NCI-H2196 treated with DMSO at 0.1 percent for 48 hours (cell line): ENCODE results near the gene MOCS3.

ENCODE experiments used
- DNase-seq: peaks from one replicate; lab custom pipeline; 2025; ENCODE audit not compliant: unreplicated experiment; lab: John Stamatoyannopoulos, UW

MOCS3 gene

DNA sequence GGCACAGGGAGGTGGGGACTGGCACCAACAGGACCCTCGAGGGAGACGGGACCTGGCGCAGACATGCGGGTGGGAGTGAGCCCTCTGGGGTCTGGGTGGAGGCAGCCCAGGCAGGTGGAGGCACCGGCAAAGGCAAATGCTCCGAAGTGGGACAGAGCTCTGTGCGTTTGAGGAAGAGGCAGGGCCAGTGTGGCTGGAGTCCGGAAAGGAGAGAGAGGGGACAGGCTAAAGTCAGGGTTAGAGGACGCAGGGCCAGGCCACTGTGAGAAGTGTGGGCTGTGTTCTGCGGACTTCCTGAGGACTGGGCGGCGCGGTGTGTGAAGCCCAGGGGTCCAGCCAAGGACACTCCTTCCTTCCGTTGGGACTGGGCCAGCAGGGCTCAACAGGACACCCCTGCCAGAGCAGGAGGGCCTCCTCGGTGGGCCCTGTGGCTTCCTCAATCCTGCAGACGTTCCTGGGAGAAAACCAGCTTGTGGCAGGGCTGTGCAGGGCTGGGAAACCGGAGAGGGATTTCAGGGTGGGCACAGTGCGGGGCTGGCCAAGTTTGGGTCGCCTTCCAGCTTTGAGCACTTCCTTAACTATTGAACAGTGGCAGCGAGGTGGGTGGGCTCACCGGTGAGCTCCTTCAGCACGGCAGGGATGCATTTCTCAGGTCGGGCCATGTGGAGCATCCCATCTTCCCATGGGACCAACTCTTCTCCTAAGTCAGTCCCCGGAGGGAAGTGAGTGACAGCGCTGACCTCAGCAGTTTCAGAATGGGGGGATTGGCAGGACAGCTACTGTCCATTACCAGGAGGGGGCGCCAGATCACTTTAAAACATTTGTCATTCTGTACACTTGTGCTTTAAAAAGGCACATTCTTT lies 22.5 kb downstream of the MOCS3 start:
- DNase-seq: peak; percentile 19

DNA sequence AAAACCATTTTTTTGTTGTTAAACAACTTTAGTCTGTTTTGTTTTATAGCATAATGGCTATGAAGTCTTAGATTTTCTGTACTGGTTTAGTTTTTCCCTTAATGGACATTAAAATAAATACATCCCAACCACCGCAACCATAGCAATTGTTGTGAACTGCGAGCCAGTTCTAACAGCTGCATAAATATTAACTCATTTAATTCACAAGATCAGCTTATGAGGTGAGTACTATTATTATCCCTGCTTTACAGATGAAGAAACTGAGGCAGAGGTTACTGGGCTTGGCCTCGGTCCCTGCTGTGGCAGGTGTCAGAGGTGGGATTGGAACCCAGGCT lies 23.1 kb downstream of the MOCS3 start:
- no peak for DNase-seq

DNA sequence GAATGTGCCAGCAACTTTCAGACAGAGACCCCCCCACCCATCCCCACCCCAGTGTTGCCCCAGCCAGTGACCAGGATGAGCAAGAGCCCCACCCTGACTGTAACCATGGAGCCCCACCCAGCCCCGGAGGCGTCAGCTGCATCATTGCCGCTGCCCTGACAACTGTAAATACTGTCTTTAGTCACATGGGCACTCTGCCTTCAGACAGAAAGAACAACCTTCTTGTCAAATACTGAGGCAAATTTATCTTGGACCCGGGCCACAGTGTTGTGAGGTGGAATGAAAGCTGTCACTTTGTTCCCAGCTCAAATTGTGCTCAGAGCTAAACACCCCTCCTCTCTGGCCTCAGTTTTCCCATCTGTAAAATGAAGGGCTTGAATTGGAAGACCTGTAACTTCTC lies 23.7 kb downstream of the MOCS3 start:
- peak; percentile 4 for DNase-seq

DNA sequence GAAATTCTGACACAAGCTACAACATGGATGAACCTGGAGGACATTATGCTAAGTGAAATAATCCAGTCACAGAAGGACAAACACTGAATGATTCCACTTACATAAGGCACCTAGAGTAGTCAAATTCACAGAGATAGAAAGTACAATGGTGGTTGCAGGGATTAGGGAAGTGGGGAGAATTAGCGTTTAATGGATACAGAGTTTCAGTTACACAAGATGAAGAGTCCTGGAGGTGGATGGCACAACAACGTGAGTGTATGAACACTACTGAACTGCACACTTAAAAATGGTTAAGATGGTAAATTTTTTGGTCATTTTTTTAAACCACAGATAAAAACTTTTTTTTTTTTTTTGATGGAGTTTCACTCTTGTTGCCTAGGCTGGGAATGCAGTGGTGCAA lies 24.7 kb downstream of the MOCS3 start:
- no peak for DNase-seq

DNA sequence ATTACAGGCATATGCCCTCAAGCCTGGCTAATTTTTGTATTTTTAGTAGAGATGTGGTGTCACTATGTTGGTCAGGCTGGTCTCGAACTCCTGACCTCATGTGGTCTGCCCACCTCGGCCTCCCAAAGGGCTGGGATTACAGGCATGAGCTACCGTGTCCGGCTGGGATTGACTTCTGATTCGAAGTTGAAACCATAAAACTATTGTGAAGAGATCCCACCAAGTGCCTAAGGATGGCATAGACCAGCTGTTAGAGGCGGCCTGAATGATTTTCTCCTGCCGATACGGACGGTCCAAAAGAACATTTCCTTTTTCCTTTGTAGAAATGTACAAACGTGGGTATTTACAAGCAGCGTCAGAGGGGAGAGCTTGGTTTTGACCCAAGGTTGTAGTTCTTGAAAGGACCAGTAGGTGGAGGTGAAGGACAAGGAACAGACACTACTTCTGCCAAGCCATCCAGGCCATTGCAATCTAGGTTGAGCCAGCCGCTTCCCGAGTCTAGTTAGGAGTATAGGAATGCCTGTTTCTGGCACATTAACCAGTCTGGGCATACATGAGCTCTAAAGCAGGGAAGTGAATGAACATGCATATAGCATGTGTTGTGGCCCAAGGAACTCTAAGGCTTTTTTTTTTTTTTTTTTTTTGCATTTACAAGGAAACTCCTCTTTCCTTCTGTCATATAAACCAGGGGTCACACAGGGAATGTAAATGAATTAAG lies 29.0 kb downstream of the MOCS3 start:
- DNase-seq: peak; percentile 66

DNA sequence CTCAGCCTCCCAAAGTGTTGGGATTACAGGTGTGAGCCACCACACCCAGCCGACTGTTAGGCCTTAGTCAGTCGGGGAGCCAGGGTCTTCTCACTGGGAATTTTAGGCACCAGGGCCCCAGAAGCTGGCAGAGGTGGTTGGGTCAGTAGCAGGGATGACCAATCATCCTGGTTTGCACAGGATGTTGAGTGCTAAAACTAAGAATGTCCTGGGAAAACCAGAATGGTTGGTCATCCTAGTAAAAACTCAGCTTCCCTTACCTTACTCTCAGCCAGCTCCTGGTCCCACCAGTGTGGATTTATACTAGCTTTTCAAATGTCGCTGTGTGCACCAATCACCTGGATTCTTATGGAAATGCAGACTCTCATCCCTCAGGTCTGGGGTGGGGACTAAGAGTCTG lies 32.5 kb downstream of the MOCS3 start:
- no peak for DNase-seq

DNA sequence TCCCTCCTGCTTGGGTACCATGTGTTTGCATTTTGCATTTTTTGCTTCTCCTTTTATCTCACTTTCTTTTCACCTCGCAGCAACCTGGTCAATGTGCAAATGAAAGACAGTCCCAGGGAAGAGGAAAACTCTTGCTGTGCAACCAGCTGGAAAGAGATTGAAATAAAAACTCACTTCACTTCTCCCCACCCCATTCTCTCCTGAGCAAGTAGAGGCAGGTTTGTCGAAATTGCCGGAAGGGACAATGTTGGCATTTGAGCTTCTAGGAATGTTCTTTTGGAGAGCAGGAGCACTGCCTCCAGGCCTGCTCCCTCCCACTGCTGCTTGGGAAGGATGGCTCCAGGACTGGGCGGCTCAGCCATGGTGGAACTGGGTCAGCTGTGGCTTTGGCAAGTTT lies 33.7 kb downstream of the MOCS3 start:
- no peak for DNase-seq

DNA sequence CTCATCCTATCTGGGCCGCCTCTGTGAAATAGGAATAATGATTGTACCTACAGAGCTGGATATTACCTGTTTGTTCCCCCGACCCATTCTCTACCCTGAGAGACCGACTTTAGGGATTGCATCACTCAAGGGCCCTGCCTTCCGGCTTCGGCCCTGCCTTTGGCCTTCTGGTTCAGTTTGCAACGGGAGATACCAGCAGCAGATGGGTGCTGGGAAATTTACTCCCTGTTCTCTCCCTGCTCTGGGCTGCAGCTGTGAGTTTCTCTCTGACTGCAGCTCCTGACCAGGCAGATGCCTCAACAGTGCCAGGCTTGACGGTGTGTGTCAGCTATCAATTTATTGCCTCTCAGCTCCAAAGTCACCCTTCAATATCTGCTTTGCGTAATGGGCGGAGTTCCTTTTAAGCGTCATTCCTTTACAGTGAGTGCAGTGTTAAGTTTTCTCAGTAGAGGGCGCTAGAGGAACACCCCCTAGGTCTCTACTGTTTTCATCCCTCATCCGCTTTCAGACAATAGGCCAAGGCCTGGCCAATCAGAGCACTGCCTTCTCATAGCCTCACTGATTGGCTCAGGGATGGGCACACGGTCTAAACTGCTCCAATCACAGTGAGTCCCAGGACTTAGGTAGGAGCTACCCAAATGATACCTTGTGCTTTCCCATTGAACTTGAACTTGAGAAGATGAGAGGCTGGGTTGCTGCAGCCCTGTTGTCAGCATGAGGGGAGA lies 34.3 kb downstream of the MOCS3 start:
- peak; percentile 10 for DNase-seq

DNA sequence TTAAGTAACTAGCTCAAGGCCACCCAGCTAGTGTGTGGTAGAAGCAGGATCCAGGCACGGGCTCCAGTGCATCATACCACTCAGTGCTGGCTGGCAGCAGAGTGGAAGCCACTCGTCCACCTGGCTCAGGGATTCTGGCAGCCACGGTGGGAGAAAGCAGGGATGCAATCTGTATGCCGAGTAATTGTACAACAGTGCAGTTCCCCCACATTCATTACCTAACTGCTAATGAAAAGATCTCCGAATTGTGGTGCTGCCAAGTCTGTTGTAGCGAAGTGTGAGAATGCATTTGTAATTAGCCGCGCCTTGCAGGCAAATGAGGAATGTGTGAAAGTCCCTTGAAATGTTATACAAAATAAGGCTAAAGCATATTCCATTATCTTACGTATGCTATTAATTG lies 35.3 kb downstream of the MOCS3 start:
- no peak for DNase-seq

DNA sequence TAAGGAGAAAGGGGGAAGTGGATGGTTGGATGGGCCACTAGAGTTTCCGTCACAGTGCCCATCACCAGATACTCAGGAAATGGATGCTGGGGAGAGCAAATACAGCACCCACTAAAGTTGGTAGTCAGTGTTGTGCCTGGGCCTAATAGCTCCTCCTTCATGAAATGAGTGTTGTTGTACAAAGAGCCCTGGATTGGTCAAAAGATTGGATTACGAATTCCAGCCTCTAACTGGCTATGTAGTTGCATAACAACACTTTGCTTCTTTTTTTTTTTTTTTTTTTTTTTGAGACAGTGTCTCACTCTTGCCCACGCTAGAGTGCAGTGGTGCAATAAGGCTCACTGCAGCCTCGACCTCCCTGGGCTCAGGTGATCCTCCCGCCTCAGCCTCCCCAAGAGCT lies 36.9 kb downstream of the MOCS3 start:
- DNase-seq: no peak

DNA sequence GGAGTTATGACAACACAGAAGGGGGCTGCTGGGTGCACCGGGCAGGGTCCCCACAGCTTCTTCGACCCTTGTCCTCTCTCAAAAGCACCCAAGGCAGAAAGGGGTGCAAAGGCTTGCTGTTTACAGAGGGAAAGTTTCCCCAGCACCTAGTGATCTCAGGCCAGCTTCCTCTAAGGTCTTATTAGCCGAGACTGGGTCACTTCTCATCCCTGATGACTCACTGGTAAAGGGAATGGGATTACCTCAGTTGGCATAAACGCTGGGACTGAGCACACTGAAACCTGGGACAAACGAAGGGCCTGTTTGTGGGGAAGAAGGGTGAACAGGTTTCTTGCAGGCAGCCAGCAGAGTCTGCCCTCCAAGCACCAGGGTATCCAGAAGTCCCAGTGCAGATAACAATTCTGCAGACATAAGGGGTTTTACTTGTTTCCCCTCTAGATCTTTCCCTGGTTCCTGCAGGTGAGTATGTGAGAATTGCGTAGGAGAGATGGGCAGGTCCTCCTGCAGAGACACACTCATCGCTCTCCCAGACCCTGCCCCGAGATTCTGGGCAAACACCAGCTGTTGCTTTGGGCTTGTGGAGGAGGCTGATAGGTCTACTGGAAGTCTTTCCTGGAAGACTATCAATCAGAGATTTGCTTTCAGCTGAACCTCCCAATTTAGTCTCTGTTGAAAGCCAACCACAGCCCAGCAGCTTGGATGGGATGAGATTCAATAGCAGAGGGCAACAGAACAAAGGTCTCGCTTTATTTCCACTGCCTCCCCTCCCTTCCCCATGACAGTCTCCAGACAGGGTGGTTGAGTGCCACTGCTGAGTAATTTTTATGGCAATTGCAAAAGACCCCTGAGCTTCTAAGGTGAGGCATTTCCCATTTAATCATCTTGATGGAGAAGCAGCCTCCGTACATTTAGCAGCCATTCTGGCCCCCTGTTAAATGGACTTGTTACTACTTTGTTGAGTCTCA lies 38.6 kb downstream of the MOCS3 start:
- DNase-seq: no peak

DNA sequence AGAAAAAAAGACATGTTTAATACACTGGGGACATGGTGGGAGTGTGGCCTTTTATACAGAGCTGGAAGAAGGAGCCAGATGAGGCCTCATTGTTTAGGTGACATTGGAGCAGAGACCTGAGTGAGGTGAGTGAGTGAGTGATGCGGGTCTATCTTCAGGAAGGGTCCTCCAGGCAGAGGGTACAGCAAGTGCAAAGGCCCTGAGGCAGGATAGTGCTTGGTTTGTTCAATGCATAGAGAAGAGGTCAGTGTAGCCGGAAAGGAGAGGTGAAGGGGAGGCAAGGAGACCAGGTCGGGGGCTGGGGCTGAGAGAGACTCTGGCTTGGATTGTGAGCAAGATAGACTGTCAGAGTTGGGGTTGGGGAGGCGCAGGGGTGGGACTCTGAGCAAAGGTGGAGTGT lies 40.7 kb downstream of the MOCS3 start:
- DNase-seq: no peak

DNA sequence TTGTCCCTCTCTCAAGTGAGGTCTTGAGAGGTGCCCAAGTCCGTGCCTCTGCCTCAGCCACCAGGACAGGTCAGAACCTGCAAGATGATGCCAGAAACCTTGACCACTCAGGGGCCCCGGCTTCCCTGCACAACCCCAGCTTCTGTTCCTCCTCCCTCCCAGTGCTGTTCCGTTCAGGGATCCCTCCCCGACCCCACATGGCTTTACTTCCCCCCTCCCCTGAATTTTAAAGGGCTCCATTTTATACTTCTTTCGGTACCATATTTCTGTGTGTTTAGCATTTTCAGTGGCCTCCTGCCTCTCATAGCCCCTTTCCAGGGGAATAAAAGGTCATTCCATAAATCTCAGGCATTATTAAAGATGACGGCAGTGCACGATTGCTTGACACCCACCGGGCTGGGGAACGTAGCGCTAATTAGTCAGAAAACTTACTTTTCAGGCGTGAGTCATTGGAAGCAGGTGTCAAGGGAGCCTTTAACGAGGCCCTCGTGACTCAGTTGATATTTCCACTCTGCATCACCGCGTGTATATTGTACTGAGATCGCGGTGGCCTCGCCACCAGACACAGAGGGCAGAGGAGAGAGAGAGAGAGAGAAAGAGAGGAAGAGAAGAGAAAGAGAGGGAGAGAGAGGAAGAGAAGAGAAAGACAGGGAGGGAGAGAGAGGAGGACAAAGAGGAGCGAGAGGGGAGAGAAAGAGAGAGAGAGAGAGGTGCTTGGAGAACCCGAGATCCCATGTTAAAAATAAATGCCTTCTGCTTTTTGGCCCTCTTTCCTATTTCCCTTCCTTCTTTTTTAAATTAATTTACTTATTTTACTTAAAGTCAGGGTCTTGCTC lies 43.0 kb downstream of the MOCS3 start:
- no peak for DNase-seq

DNA sequence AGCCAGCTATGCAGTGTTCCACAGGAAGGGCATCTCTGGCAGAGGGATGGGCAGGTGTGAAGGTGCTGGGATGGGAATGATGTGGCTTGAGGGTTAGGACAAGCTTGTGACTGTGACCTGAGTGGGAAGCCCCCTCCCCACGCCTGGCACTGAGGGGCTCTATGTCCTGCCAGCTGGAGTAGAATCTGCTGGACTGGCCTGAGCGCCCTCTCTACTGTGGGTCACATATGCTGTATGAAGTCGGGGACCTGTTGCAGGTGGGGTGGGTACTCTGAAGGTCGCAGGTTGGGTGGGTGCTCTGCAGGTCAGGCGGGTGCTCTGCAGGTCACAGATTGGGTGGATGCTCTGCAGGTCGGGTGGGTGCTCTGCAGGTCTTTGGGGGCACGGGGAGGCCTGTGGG lies 44.0 kb downstream of the MOCS3 start:
- no peak for DNase-seq

DNA sequence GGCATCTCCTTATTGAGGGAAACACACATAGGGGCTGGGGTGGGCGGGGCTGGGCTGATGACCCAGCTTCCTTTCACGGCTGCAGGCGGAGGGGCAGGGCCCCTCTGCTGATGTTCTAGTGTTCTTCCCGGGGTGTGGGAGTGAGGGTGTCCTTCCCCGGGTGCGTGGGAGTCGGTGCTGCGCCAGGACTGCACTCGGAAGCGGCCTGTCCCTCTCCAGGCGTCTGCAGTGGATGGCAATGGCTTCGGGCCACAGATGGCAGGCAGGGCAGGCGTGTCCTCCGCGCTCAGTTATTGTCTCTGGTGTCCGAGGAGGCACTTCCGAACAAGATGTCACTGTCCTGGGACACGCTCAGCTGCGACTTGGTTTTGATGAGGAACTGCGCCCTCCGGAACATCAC lies 45.1 kb downstream of the MOCS3 start:
- DNase-seq: no peak

DNA sequence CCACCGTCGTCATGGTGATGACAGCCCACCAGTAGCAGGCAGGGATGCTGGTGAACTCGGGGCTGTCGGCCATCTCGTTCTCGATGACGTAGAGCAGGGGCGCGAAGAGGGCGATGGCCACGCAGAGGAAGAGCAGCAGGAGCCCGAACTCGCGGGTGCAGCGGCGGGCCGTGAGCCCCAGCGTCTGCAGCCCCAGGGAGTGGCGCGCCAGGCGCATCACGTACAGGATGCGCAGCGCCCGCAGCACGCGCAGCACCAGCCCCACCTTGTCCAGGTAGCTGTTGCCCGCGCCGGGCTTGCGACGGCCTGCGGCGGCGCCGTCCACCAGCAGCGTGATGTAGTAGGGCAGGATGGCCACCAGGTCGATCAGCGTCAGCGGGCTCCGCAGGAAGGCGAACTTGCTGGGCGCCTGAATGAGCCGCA lies 45.7 kb downstream of the MOCS3 start:
- DNase-seq: no peak

DNA sequence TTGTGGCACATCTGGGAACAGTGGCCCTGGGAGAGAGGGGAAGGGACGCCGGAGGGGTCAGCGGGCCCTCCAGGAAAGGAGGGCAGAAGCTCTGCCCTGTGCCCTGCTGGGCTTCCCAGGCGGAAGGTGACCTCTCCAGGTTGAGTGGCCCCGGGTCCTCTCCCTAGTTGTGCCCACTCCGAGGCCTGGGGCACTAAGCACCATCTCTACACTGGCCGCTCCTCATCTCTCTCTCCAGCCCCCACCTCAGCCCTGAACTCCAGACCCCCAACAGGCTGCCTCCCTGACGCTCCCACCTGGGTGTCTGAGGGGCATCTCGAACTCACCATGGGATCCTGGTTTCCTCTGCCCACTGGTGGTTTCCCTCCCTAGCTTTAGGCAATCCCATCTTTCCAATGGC lies 46.2 kb downstream of the MOCS3 start:
- no peak for DNase-seq

DNA sequence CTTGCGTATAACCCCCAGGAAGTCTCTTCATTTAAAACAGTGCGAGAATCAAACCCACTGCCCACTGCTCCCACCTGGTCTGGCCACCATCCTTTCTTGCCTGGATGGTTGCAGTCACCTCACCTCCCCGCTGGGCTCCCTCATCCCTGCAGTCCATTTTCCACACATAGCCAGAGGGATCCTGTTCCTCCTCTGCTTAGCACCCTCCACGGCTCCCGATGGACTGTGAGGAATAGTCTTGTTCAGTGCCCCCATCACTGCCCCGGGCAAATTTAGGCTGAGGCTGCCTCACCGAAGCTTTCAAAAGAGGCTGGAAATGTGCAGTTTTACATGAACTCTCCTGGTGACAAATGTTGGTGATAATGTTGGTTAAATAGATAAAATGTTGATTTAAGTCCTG lies 46.6 kb downstream of the MOCS3 start:
- DNase-seq: no peak

DNA sequence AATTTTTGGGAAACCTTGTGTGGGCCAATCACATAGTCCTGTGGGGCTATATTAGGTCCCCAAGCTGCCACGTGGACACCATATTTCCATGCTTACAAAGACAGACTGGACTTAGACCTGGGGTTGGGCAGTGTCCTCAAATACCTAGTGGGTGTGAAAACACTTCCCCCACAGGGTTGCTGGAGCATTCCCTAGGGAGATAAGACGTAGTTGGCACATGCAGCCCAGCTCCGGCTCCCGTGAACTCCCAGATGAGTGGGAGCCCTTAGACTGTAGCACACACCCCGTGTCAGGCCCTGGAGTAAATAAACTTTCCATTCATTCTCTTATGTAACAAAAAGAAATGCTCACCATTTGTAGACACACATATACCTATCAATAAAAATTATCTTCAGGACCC lies 50.1 kb downstream of the MOCS3 start:
- DNase-seq: no peak
